ENCODE data around the gene MAFG. TPM values are rescaled to one million over a fixed set of nuclear protein-coding genes. Genes with fewer than 3 reads are reported as not detected.

The MAFG gene
- total and polyA plus RNA-seq, 2 of the 13 experiments (the other 11 are each of a cell fraction or from before 2014, with no cell fraction given), result 14.5 to 20.0 TPM

GRCh38 chr17:81868674-81869220, 58.8 kb downstream of the MAFG start (continued):
- TF ChIP-seq RBM39 (IDR thresholded peaks at IDR 0.05; ENCODE audit: low read depth, low read length, poor library complexity, severe bottlenecking), result peak; percentile 37
- TF ChIP-seq NFKBIZ (CRISPR knock-in tag; IDR thresholded peaks at IDR 0.05), result no peak
- peak; percentile 18; the same call in 1 of the 2 replicates for TF ChIP-seq ZSCAN21 (CRISPR knock-in tag; IDR thresholded peaks at IDR 0.05; ENCODE audit: borderline replicate concordance)
- peak; percentile 9; the same call in 1 of the 2 replicates for TF ChIP-seq U2AF2 (IDR thresholded peaks at IDR 0.05; ENCODE audit: low read depth, low read length)
- no peak for TF ChIP-seq RFXANK (CRISPR knock-in tag; IDR thresholded peaks at IDR 0.05)
- TF ChIP-seq ZMYM4 (CRISPR knock-in tag; IDR thresholded peaks at IDR 0.05), result no peak
- no peak for TF ChIP-seq NR2F6 (IDR thresholded peaks at IDR 0.05)
- TF ChIP-seq NR2F6 (CRISPR knock-in tag; IDR thresholded peaks at IDR 0.05), result no peak
- no peak for TF ChIP-seq SATB2 (CRISPR knock-in tag; IDR thresholded peaks at IDR 0.05)
- TF ChIP-seq ZBTB33 (CRISPR knock-in tag; IDR thresholded peaks at IDR 0.05), result peak; percentile 95

Other genes starting within 250 kb of the MAFG start
- 18.8 and 20.8 TPM in 2 replicates for gene ARL16, start 243.9 kb downstream of the MAFG start, total RNA-seq (2016; rRNA removed; fragmentation: Illumina TruSeq; extraction: Trizol)
- gene ARL16, start 243.9 kb downstream of the MAFG start, polyA plus RNA-seq (2011; rRNA removed), result 30.8 and 32.1 TPM in 2 replicates
- gene HGS, start 243.7 kb downstream of the MAFG start, total RNA-seq (2016; rRNA removed; fragmentation: Illumina TruSeq; extraction: Trizol), result 54.1 and 73.3 TPM in 2 replicates
- gene HGS, start 243.7 kb downstream of the MAFG start, polyA plus RNA-seq (2011; rRNA removed), result 78.1 and 85.3 TPM in 2 replicates
- 39.1 and 72.5 TPM in 2 replicates for gene MRPL12, start 224.4 kb downstream of the MAFG start, total RNA-seq (2016; rRNA removed; fragmentation: Illumina TruSeq; extraction: Trizol)
- gene MRPL12, start 224.4 kb downstream of the MAFG start, polyA plus RNA-seq (2011; rRNA removed), result 94.1 and 112 TPM in 2 replicates
- gene SLC25A10, start 215.5 kb downstream of the MAFG start, total RNA-seq (2016; rRNA removed; fragmentation: Illumina TruSeq; extraction: Trizol), result 111 and 140 TPM in 2 replicates
- 46.5 and 59.7 TPM in 2 replicates for gene SLC25A10, start 215.5 kb downstream of the MAFG start, polyA plus RNA-seq (2011; rRNA removed)
- gene GCGR, start 123.6 kb downstream of the MAFG start, total RNA-seq (2016; rRNA removed; fragmentation: Illumina TruSeq; extraction: Trizol), result 0.13 TPM in 1 of 2 replicates, not detected in the other
- gene GCGR, start 123.6 kb downstream of the MAFG start, polyA plus RNA-seq (2011; rRNA removed), result 0.04 and 0.27 TPM in 2 replicates
- 76.1 and 84.9 TPM in 2 replicates for gene MCRIP1, start 94.4 kb downstream of the MAFG start, total RNA-seq (2016; rRNA removed; fragmentation: Illumina TruSeq; extraction: Trizol)
- gene MCRIP1, start 94.4 kb downstream of the MAFG start, polyA plus RNA-seq (2011; rRNA removed), result 79.7 and 113 TPM in 2 replicates
- gene PPP1R27, start 92.7 kb downstream of the MAFG start, total RNA-seq (2016; rRNA removed; fragmentation: Illumina TruSeq; extraction: Trizol), result 0.69 and 1.00 TPM in 2 replicates
- gene PPP1R27, start 92.7 kb downstream of the MAFG start, polyA plus RNA-seq (2011; rRNA removed), result 0.17 and 0.33 TPM in 2 replicates
- gene P4HB, start 67.2 kb downstream of the MAFG start, total RNA-seq (2016; rRNA removed; fragmentation: Illumina TruSeq; extraction: Trizol), result 337 and 782 TPM in 2 replicates
- gene P4HB, start 67.2 kb downstream of the MAFG start, polyA plus RNA-seq (2011; rRNA removed), result 181 and 185 TPM in 2 replicates
- 64.0 and 120 TPM in 2 replicates for gene ARHGDIA, start 56.4 kb downstream of the MAFG start, total RNA-seq (2016; rRNA removed; fragmentation: Illumina TruSeq; extraction: Trizol)
- 40.0 and 52.1 TPM in 2 replicates for gene ARHGDIA, start 56.4 kb downstream of the MAFG start, polyA plus RNA-seq (2011; rRNA removed)
- gene ALYREF, start 36.1 kb downstream of the MAFG start, total RNA-seq (2016; rRNA removed; fragmentation: Illumina TruSeq; extraction: Trizol), result 264 and 269 TPM in 2 replicates
- gene ALYREF, start 36.1 kb downstream of the MAFG start, polyA plus RNA-seq (2011; rRNA removed), result 58.4 and 59.8 TPM in 2 replicates
- gene ANAPC11, start 36.0 kb downstream of the MAFG start, total RNA-seq (2016; rRNA removed; fragmentation: Illumina TruSeq; extraction: Trizol), result 114 and 127 TPM in 2 replicates
- 235 and 250 TPM in 2 replicates for gene ANAPC11, start 36.0 kb downstream of the MAFG start, polyA plus RNA-seq (2011; rRNA removed)
- 0.56 and 0.93 TPM in 2 replicates for gene NPB, start 25.5 kb downstream of the MAFG start, total RNA-seq (2016; rRNA removed; fragmentation: Illumina TruSeq; extraction: Trizol)
- gene NPB, start 25.5 kb downstream of the MAFG start, polyA plus RNA-seq (2011; rRNA removed), result 0.11 and 0.22 TPM in 2 replicates
- gene PCYT2, start 16.3 kb downstream of the MAFG start, total RNA-seq (2016; rRNA removed; fragmentation: Illumina TruSeq; extraction: Trizol), result 240 and 297 TPM in 2 replicates
- 147 and 222 TPM in 2 replicates for gene PCYT2, start 16.3 kb downstream of the MAFG start, polyA plus RNA-seq (2011; rRNA removed)
- gene SIRT7, start 9.6 kb downstream of the MAFG start, total RNA-seq (2016; rRNA removed; fragmentation: Illumina TruSeq; extraction: Trizol), result 14.5 and 24.8 TPM in 2 replicates
- 8.3 and 10.9 TPM in 2 replicates for gene SIRT7, start 9.6 kb downstream of the MAFG start, polyA plus RNA-seq (2011; rRNA removed)
- gene PYCR1, start 9.6 kb upstream of the MAFG start, total RNA-seq (2016; rRNA removed; fragmentation: Illumina TruSeq; extraction: Trizol), result 323 and 338 TPM in 2 replicates
- 338 and 382 TPM in 2 replicates for gene PYCR1, start 9.6 kb upstream of the MAFG start, polyA plus RNA-seq (2011; rRNA removed)
- gene MYADML2, start 19.5 kb upstream of the MAFG start, total RNA-seq (2016; rRNA removed; fragmentation: Illumina TruSeq; extraction: Trizol), result not detected in 2 replicates
- gene MYADML2, start 19.5 kb upstream of the MAFG start, polyA plus RNA-seq (2011; rRNA removed), result not detected in 2 replicates
- gene NOTUM, start 33.5 kb upstream of the MAFG start, total RNA-seq (2016; rRNA removed; fragmentation: Illumina TruSeq; extraction: Trizol), result 67.7 and 160 TPM in 2 replicates
- 150 and 181 TPM in 2 replicates for gene NOTUM, start 33.5 kb upstream of the MAFG start, polyA plus RNA-seq (2011; rRNA removed)
- 221 and 314 TPM in 2 replicates for gene ASPSCR1, start 49.9 kb upstream of the MAFG start, total RNA-seq (2016; rRNA removed; fragmentation: Illumina TruSeq; extraction: Trizol)
- 257 and 274 TPM in 2 replicates for gene ASPSCR1, start 49.9 kb upstream of the MAFG start, polyA plus RNA-seq (2011; rRNA removed)
- gene CENPX, start 95.1 kb upstream of the MAFG start, total RNA-seq (2016; rRNA removed; fragmentation: Illumina TruSeq; extraction: Trizol), result 166 and 170 TPM in 2 replicates
- 92.7 and 96.7 TPM in 2 replicates for gene CENPX, start 95.1 kb upstream of the MAFG start, polyA plus RNA-seq (2011; rRNA removed)
- 21.4 and 48.1 TPM in 2 replicates for gene LRRC45, start 95.6 kb upstream of the MAFG start, total RNA-seq (2016; rRNA removed; fragmentation: Illumina TruSeq; extraction: Trizol)
- gene LRRC45, start 95.6 kb upstream of the MAFG start, polyA plus RNA-seq (2011; rRNA removed), result 11.6 and 14.1 TPM in 2 replicates
- gene RAC3, start 103.9 kb upstream of the MAFG start, total RNA-seq (2016; rRNA removed; fragmentation: Illumina TruSeq; extraction: Trizol), result 4.0 and 10.5 TPM in 2 replicates
- gene RAC3, start 103.9 kb upstream of the MAFG start, polyA plus RNA-seq (2011; rRNA removed), result 21.3 and 24.1 TPM in 2 replicates
- gene DCXR, start 110.0 kb upstream of the MAFG start, total RNA-seq (2016; rRNA removed; fragmentation: Illumina TruSeq; extraction: Trizol), result 286 and 311 TPM in 2 replicates
- gene DCXR, start 110.0 kb upstream of the MAFG start, polyA plus RNA-seq (2011; rRNA removed), result 287 and 290 TPM in 2 replicates
- gene RFNG, start 124.1 kb upstream of the MAFG start, total RNA-seq (2016; rRNA removed; fragmentation: Illumina TruSeq; extraction: Trizol), result 27.8 and 64.0 TPM in 2 replicates
- 61.4 and 90.6 TPM in 2 replicates for gene RFNG, start 124.1 kb upstream of the MAFG start, polyA plus RNA-seq (2011; rRNA removed)
- gene GPS1, start 124.2 kb upstream of the MAFG start, total RNA-seq (2016; rRNA removed; fragmentation: Illumina TruSeq; extraction: Trizol), result 106 and 124 TPM in 2 replicates
- 128 and 161 TPM in 2 replicates for gene GPS1, start 124.2 kb upstream of the MAFG start, polyA plus RNA-seq (2011; rRNA removed)
- gene DUS1L, start 138.1 kb upstream of the MAFG start, total RNA-seq (2016; rRNA removed; fragmentation: Illumina TruSeq; extraction: Trizol), result 67.9 and 109 TPM in 2 replicates
- gene DUS1L, start 138.1 kb upstream of the MAFG start, polyA plus RNA-seq (2011; rRNA removed), result 81.0 and 108 TPM in 2 replicates
- gene FASN, start 170.5 kb upstream of the MAFG start, total RNA-seq (2016; rRNA removed; fragmentation: Illumina TruSeq; extraction: Trizol), result 101 and 192 TPM in 2 replicates
- 51.7 and 92.4 TPM in 2 replicates for gene FASN, start 170.5 kb upstream of the MAFG start, polyA plus RNA-seq (2011; rRNA removed)

All from HepG2 (cell line).